Mucosa of descending colon (tissue), 3 donors: ENCODE measurements around the gene PCNX1. TPM values are rescaled to one million over a fixed set of nuclear protein-coding genes. Genes with fewer than 3 reads are reported as not detected.

Source experiments
- ATAC-seq: fragments of 200-7000 bp; cut with Tn5 transposase; one replicate; pipeline ENCODE4 v1.9.1; 2020; ENCODE audit warnings: mild to moderate bottlenecking, moderate library complexity
- DNase-seq, 3 donors: peaks; one replicate each; pipeline ENCODE4 v3.0.0-alpha.2; 2020
- H3K36me3 ChIP-seq: fragments of 200-600 bp; one replicate; pipeline ENCODE4 v1.8.0; 2021; ENCODE audit warnings: low read depth, mild to moderate bottlenecking
- H3K4me1 ChIP-seq: fragments of 200-600 bp; one replicate; pipeline ENCODE4 v1.8.0; 2021; ENCODE audit warnings: low read depth, mild to moderate bottlenecking
- H3K4me3 ChIP-seq: fragments of 200-600 bp; one replicate; pipeline ENCODE4 v1.8.0; 2021; ENCODE audit warnings: mild to moderate bottlenecking
- H3K9me3 ChIP-seq: fragments of 200-600 bp; one replicate; pipeline ENCODE4 v1.8.0; 2021; ENCODE audit warnings: mild to moderate bottlenecking
- CTCF ChIP-seq: fragments of 200-600 bp; IDR thresholded peaks from one replicate; pipeline ENCODE4 v1.8.0; 2022; ENCODE audit warnings: antibody characterized with exemption, mild to moderate bottlenecking
- intact Hi-C, 2 donors: fragments of 100-400 bp; cut with DNase I in 1 of 2; cut with micrococcal nuclease in 1 of 2; formaldehyde crosslinking; loops; one replicate each; pipeline versions ENCODE4 v1.11.0 to v1.11.1; 2022; cut with DNase I, micrococcal nuclease
- total RNA-seq, 3 donors: library from RNA; stranded (reverse); fragmentation: NEBNext Ultra II Directional in 2 of 3; extraction: Animal tissue kit (Norgen Biotek cat#: 25700) in 2 of 3; gene quantifications; one replicate each; pipeline versions ENCODE4 v1.2.1 to v1.2.4, GENCODE V29; 2021 to 2023
- donor health status: DM: no; HTN: no; CAD: no; lungs with moderate emphysema.
- donor health status: DM: no; HTN: no; CAD: no.
- donor health status: DM: no; HTN: yes; CAD: no.

Gene PCNX1
- total RNA-seq, 3 donors from 2014 or later, result 27.5 to 49.4 (median 33.5) TPM

- TF ChIP-seq CTCF, result no peak
- Histone ChIP-seq H3K4me1 (no peaks in the 10 kb centered on the region), H3K9me3 (no peaks in the 10 kb centered on the region), H3K4me3 (no peak overlapping the region), H3K36me3 (no peaks in the 10 kb centered on the region)
- ATAC-seq (no peak), DNase-seq (no peak)
- intact Hi-C loops, result no loop called here
Measured at GRCh38 chr14:70921669-70922068, 14.4 kb downstream of the PCNX1 start.

GRCh38 chr14:70924521-70924920, 17.3 kb downstream of the PCNX1 start:
- H3K4me3 ChIP-seq, result no peak overlapping the region

GRCh38 chr14:70926235-70926830, 19.1 kb downstream of the PCNX1 start:
- no peak for DNase-seq
- Histone ChIP-seq H3K4me1 (no peaks in the 10 kb centered on the region), H3K36me3 (no peaks in the 10 kb centered on the region), H3K4me3 (no peak overlapping the region), H3K9me3 (no peaks in the 10 kb centered on the region)
- intact Hi-C loops, result no loop called here
- no peak for ATAC-seq
- no peak for TF ChIP-seq CTCF

More at GRCh38 chr14:70924521-70924920, 17.3 kb downstream of the PCNX1 start:
- H3K36me3 ChIP-seq, result no peaks in the 10 kb centered on the region
- no peaks in the 10 kb centered on the region for H3K9me3 ChIP-seq
- DNase-seq (no peak), ATAC-seq (no peak)
- no peak for TF ChIP-seq CTCF
- intact Hi-C loops, result no loop called here
- no peaks in the 10 kb centered on the region for H3K4me1 ChIP-seq

GRCh38 chr14:70931008-70931407, 23.7 kb downstream of the PCNX1 start:
- DNase-seq, result no peak
- no peak for ATAC-seq
- intact Hi-C loops, result no loop called here
- H3K4me1 ChIP-seq, result no peaks in the 10 kb centered on the region
- H3K36me3 ChIP-seq, result no peaks in the 10 kb centered on the region
- no peaks in the 10 kb centered on the region for H3K9me3 ChIP-seq
- H3K4me3 ChIP-seq, result no peak overlapping the region
- no peak for TF ChIP-seq CTCF

GRCh38 chr14:70934084-70934483, 26.8 kb downstream of the PCNX1 start:
- Histone ChIP-seq H3K4me1 (no peaks in the 10 kb centered on the region), H3K36me3 (no peaks in the 10 kb centered on the region), H3K4me3 (no peak overlapping the region), H3K9me3 (no peaks in the 10 kb centered on the region)
- ATAC-seq, result no peak
- TF ChIP-seq CTCF, result no peak
- DNase-seq, result no peak
- intact Hi-C loops, result no loop called here
